HG02981 (cell line): Measurements from ENCODE around the gene ZNG1A.
"Not testable (repeated sequence)": the region's sequence is repeated elsewhere in the genome, so short reads cannot be mapped to it uniquely, and the experiment has no call there.

ENCODE experiments used
- ATAC-seq: cut with Tn5 transposase; IDR thresholded peaks from one replicate; pipeline ENCODE4 v1.9.1; 2021; ENCODE audit warnings: mild to moderate bottlenecking, moderate library complexity; ENCODE audit not compliant: unreplicated experiment

The ZNG1A gene

DNA sequence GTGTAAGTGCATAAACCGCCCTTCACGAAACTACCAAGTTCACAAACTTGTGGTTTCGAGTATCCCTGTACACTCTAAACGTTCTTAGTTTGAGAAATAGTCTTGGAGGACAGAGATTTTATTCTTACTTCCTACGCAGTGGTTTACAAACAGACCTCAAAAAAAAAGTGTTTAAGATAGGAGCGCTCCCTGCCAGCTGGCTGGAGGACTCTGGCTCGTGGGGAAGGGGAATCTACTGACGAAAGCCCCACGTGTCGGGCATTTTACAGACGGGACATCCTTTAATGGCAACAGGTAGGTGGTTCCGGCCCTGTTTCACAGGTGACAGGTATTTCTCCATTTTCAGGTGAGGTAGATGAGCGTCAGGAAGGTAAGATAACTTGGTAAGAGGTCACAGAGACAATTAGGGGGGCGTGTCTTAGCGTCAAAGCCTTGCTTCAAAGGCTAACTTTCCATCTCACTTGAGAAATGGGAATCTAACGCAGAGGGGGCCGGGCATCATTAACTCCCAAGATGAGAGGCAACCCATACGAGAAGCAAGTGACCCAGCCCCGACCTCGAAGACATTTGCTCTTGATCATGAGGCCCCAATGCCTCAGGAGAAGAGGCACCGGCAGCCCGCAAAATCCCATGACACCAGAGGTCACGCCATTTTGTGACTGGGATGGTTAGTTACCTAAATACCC is 573 bp downstream of the ZNG1A start:
- not testable (repeated sequence) for ATAC-seq

DNA sequence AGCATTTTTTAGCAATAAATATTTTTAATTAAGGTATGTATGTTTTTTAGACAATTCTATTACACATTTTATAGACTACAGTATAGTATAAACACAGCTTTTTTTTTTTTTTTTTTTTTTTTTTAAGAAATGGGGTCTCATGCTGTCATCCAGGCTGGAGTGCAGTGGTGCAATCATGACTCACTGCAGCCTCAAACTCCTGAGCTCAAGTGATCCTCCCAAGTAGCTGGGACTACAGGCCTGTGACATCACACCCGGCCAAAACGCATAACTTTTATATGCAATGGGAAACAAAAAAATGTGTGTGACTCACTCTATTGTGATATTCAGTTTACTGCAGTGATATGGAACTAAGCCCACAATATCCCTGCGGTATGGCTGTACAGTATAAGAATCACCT is 9.1 kb downstream of the ZNG1A start:
- ATAC-seq: not testable (repeated sequence)

DNA sequence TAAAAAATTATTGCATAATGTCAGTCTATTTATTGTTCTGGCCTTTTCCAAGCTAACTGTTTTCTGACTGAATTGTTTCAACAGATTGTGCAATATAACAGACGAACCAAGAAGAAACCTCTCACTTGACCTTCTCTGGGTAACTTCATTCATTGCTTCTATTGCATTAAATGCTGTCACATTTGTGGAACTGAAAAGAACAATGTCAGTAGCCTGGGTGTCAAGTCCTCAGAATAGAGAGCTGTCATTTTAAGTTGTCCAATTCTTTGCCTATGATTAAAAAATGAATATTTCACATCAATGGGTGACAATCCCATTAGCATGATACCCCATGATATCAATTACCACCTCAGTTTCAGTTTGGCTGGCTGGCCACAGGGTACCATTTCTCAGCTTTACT is 19.0 kb downstream of the ZNG1A start:
- ATAC-seq: not testable (repeated sequence)

DNA sequence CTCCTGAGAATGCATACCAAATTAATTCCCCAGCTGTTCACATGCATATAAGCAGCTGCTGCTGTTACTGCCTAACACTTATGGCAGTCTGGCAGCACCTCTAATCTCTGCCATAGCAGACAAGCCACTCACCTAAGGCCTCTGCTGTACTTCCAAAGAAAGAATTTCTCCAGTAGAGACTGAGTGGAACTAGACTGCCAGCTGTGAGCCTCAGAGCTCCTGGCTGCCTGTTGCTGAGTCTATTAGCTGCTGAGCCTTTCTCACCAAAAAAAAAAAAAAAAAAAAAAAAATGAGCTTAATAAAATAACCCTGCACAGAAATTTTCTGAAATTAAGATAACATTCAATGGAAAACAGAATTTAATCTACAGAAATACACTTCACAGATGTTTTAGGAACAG is 27.7 kb downstream of the ZNG1A start:
- ATAC-seq: not testable (repeated sequence)

DNA sequence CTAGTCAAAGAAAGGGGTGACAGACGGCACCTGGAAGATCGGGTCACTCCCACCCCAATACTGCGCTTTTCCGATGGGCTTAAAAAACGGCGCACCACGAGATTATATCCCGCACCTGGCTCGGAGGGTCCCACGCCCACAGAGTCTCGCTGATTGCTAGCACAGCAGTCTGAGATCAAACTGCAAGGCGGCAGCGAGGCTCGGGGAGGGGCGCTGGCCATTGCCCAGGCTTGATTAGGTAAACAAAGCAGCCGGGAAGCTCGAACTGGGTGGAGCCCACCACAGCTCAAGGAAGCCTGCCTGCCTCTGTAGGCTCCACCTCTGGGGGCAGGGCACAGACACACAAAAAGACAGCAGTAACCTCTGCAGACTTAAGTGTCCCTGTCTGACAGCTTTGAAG is 39.0 kb downstream of the ZNG1A start:
- not testable (repeated sequence) for ATAC-seq

GRCh38 chr9:117995-118467 is 60.8 kb downstream of the ZNG1A start, which contains the start of gene FOXD4:
FOXD4 (minus strand) TSS chr9:118417; CDS start chr9:118119, 298 bp downstream.
- not testable (repeated sequence) for ATAC-seq

- ATAC-seq: not testable (repeated sequence)
These were observed 61.5 kb downstream of the ZNG1A start for GRCh38 chr9:117144-117994.

DNA sequence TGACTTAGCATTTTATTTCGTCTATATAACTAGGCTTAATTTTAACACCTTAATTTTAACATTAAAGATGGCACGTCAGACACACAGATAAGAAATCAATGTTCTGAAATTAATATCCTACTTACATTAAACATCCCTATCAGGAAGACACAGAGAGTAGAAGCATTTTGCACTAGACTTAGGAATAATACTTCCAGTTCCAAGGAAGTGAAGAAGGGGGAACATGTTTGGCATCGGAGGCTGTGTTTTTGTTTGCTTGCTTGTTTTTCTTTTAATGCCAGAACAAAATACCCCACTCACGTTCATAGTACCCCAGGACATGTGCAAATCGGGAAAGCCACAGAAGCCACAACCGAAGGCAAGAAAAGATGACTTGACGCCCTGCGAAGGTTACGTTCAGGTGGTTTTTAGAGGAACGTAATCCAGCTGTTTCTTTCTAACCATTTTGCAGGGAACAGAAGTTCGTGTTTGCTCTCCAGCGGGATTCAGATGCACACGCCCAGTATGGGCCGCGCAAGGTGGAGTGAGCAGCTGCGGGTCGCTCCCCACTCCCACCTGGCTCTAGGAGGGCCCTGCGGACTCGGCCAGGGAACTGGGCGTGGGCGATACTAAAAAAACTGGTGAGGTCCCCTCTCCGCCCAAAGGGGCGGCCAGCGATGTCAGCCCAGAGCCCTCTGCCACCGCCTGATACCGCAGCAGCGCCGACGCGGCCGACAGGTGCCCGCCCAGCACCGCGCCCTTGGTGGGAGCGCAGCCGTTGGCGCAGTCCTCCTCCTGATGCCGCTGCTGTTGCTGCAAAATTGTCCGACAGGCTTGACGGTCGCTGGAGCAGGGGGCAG is 62.4 kb downstream of the ZNG1A start:
- not testable (repeated sequence) for ATAC-seq

DNA sequence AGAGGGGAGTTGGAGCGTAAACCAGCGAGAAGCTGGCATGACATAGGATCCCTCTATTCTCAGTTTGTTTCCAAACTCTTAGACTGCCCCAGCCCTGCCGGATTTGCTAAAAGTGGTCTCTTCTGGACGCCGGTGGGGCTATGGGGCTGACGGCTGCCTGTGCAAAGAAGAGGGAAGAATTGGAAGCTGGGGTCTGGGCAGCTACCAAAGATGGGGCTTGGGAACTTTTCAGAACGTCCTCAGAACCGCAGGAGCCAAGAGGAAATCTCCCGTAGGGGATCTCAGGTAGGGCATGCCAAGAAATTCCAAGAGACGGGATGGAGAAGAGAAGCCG is 63.8 kb downstream of the ZNG1A start:
- ATAC-seq: not testable (repeated sequence)

GRCh38 chr9:114267-115117 is 64.4 kb downstream of the ZNG1A start:
- ATAC-seq: peak; percentile 22

- peak; percentile 51 for ATAC-seq
These were observed 65.2 kb downstream of the ZNG1A start for GRCh38 chr9:113468-114266.

- not testable (repeated sequence) for ATAC-seq
These were observed 66.0 kb downstream of the ZNG1A start for GRCh38 chr9:112589-113467.

DNA sequence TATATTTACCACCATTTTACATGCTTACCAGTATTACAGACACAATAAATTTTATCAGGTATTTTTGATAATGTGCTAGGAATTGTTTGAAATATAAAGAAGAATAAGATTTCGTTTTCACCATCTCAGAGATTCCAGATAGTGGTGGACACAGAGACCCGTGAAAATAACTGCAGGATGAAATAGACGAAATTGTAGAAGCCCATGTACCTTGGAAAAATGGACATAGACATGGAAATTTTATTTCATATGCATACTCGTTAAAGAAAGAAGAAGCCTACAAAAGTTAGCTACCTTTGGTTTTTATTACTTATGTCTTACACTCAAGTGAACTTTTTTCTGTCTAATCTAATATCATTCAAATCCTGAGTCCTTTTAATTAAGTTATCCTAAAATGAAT is 68.2 kb downstream of the ZNG1A start:
- not testable (repeated sequence) for ATAC-seq

DNA sequence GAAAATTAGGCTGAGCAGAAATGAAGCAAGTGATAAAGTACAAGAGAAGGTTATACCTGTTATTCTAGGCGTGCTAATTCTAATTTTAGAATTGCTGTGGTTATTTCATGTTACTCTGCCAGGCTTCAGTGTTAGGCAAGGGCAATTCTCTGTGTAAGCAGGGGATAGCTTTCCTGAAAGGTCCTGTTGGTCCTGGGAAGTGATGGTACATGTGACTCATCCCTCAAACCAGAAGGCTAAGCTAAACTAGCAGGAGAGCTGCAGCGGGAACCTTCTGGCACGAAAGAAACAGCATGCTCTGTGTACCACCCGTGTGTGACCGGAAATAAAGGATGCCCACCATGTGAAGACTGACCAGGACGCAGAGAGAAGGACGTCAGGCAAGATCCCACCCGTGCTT is 69.3 kb downstream of the ZNG1A start:
- not testable (repeated sequence) for ATAC-seq

DNA sequence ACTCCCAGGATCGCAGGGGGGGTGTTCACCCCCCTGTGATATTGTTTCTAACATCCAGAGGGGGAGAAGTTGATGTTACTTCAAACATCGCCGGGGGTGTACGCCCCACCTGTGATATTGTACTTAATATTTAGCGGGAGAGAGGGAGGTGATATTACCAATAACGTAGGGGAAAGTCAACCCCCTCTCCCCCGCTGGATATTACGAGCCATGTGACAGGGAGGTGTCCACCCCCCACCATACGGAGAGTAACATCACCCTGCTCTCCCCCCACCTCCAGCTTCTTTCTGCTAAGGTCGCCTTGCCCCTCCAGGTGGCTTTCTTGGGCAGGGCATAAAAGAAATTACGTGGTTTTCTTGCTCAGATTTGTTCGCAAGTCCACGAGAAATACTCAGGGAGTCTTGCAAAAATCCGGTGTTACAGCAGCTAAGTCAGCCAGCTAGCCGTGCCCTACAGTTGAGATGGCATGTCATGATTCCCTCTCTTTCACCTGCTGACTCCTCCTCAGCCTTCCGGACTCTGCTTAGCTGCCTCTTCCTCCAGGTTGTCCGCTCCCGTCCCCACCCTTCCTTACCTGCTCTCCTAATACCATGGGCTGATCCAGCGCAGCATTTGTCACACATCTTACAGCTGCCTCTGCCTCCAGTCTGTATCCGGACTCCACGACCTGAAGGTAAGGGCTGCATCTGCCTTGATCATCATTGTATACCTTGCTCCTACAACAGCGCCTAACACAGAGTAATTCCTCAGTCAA is 69.9 kb downstream of the ZNG1A start:
- not testable (repeated sequence) for ATAC-seq

- ATAC-seq: not testable (repeated sequence)
These were observed 72.9 kb downstream of the ZNG1A start for GRCh38 chr9:105991-106390.

DNA sequence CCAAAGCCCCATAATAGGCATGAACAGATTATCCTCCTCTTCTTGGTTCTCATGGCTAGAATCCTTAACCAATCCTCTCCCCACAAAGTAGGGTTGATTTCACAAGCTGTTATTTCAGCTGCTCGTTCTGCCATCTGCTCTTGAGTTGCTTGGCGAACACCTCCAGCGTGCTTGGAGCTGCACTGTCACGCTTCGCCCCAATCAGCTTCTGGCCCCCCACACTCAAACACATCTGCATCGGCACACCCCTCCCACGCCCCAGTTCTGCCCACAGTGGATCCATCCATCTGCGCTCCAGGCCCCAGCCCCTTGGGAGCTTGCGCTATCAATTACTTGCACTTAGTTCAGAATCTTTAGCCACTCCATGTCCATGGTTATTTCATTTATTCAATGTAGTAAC is 78.4 kb downstream of the ZNG1A start:
- ATAC-seq: not testable (repeated sequence)

DNA sequence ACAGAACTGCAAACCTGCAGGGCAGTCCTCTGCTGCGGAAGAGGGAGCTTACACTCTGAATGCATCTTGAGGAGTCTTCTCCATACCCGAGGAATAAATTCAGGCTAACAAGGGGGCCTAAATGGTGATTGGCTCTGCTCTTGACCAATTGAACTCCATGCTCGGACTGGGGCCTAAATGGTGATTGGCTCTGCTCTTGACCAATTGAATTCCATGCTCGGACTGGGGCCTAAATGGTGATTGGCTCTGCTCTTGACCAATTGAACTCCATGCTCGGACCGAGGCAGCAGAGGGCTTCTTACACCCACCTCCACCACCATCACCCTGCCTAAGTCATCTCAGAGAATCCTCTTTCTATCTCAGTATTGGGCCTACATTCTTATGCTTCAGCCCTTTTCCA is 79.0 kb downstream of the ZNG1A start:
- ATAC-seq: not testable (repeated sequence)
